Activated T-cell treated with anti-CD3 and anti-CD28 coated beads, Interleukin-2, amount 50 U/mL, for 72 hours (primary cell): Measurements from ENCODE around the gene ARSI. TPM values are rescaled to one million over a fixed set of nuclear protein-coding genes. Genes with fewer than 3 reads are reported as not detected.

Source experiments
- ATAC-seq, 2 donors: fragments of 150-1000 bp; cut with Tn5 transposase; replicated peaks in 1 of 2; 2 replicates each; pipeline ENCODE4 v1.10.0; 2021; ENCODE audit warnings: moderate library complexity in 2 of 2, mild to moderate bottlenecking in 1 of 2
- DNase-seq, 2 donors: peaks; one replicate each; pipeline ENCODE4 v3.0.0; 2021 to 2022; ENCODE audit warnings: mixed read lengths in 1 of 2
- H3K27ac Mint-ChIP-seq: one replicate; pipeline ENCODE4 v1.8.0; 2022; ENCODE audit warnings: mild to moderate bottlenecking, moderate library complexity, mixed read lengths
- H3K27me3 Mint-ChIP-seq: one replicate; pipeline ENCODE4 v1.8.0; 2022; ENCODE audit warnings: low read depth, mixed read lengths
- H3K36me3 Mint-ChIP-seq, 2 donors: one replicate each; pipeline ENCODE4 v1.8.0; 2022; ENCODE audit warnings: mixed read lengths in 2 of 2, mild to moderate bottlenecking in 1 of 2; ENCODE audit not compliant: insufficient read depth in 2 of 2
- H3K4me1 Mint-ChIP-seq: one replicate; pipeline ENCODE4 v1.8.0; 2022; ENCODE audit warnings: low read depth, mixed read lengths
- H3K4me3 Mint-ChIP-seq, 2 donors: one replicate each; pipeline ENCODE4 v1.8.0; 2022; ENCODE audit warnings: mild to moderate bottlenecking in 2 of 2, mixed read lengths in 2 of 2, moderate library complexity in 2 of 2
- H3K9me3 Mint-ChIP-seq, 2 donors: one replicate each; pipeline ENCODE4 v1.8.0; 2022; ENCODE audit warnings: mixed read lengths in 2 of 2
- total RNA-seq, 2 donors: library from RNA; stranded (reverse); gene quantifications; one replicate each; pipeline ENCODE4 v1.2.3, GENCODE V29; 2022

ARSI gene
- total RNA-seq, 2 donors from 2014 or later: not detected

- H3K4me3 Mint-ChIP-seq: no peak overlapping the region
- H3K27ac Mint-ChIP-seq: no peak overlapping the region
- DNase-seq (no peak), ATAC-seq (no peak)
- no peaks in the 10 kb centered on the region for H3K4me1 Mint-ChIP-seq
- no peaks in the 10 kb centered on the region for H3K9me3 Mint-ChIP-seq
- H3K27me3 Mint-ChIP-seq: no peaks in the 10 kb centered on the region
- no peaks in the 10 kb centered on the region for H3K36me3 Mint-ChIP-seq
These were observed 7.5 kb upstream of the ARSI start for GRCh38 chr5:150310246-150310645.

DNA sequence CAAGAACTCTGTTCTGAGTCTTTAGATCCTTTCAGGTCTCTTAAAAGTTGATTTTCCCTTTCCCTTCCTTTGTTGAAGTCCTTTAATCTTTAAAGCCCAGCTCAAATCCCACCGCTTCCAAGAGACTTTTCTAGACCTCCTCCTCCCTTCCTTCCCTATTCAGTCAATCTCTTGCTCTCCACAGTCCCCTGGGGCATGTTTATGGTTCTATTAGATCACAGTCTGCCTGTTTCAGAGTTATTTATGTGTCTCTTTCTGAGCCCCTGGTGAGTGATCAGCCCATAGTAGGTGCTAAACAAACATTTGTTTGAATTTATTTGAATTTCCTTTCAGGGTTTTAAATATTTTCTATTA, 7.2 kb upstream of the ARSI start:
- DNase-seq: no peak
- no peaks in the 10 kb centered on the region for H3K4me1 Mint-ChIP-seq
- H3K27ac Mint-ChIP-seq: no peak overlapping the region
- H3K27me3 Mint-ChIP-seq: no peaks in the 10 kb centered on the region
- H3K36me3 Mint-ChIP-seq: no peaks in the 10 kb centered on the region
- H3K4me3 Mint-ChIP-seq: no peak overlapping the region
- H3K9me3 Mint-ChIP-seq: no peaks in the 10 kb centered on the region
- ATAC-seq: no peak

DNA sequence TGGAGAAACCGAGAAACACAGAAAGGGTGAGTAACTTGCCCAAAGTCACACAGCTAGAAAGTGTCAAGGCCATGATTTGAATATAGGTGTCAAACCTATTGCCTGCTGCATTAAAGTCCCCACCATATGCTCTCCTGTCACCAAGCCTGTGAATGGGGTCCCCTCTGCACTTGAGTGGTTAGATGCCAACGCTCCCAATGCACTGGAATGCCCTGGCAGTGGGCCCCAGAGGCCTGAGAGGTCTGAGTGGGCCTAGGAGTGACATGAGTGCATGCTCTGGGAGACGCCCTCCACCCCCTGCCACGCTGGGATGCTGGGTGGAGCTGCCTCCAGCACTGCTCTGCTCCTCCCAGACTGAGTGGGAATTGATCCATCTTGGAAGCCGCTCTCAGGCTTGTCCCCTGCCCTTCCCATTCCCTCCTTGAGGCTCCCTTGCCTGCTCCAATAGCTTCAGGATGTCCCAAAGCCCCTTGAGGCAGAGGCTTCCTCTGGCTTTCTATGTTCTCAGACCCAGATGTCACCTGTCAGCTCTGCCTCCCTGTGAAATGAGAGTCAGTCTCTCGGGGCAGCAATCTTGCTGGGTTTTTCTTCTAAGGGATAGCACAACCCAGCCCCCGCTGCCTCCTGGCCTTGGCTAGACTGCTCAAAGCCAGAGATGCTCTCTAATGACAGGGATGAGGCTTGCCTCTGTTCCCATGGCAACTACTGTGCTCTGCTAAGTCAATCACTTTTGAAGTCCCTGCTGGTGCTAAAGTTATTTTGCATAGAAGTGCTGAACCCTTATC, 6.6 kb upstream of the ARSI start:
- Mint-ChIP-seq H3K36me3 (no peaks in the 10 kb centered on the region), H3K4me3 (no peak overlapping the region), H3K27ac (no peak overlapping the region), H3K9me3 (no peaks in the 10 kb centered on the region), H3K27me3 (peaks cover 1% of the 10 kb centered on the region), H3K4me1 (no peaks in the 10 kb centered on the region)
- DNase-seq (no peak), ATAC-seq (no peak)

DNA sequence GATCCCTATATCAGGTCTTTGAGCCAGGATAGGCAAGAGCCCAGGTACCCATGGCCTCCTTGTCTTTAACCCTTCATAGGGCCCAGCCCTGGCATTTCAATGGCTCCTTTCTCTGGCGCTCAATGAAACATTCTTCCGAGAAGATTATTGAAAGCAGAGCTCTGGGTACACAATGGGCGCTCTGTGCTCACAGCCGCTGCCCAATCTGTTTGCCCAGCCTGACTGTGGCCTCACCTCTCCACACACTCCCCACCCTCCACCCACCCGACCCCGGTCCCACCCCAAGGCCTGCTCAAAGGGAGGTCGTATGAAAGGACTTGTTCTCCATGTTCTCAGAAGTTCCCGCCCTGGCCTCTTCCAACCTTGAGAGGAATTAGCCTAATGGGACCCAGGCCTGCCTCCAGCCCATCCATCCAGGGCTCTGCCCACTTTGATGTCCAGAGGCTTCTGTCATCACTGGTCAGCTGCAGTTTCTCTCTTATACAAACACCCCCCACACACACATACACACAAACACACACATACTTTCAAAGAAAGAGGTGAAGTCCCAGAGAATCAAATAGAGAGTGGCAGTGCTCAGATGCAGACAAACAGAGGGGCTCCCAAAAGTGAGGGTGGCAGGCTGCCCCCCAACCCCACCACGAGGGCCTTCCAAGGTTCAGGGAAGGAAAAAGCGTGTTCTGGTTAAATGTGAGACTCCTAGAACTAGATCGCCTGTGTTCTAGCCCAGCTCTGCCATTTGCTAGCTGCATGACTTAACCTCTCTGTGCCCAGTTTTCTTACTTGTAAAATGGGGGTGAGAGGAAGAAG, 5.1 kb upstream of the ARSI start:
- H3K27me3 Mint-ChIP-seq: peaks cover 12% of the 10 kb centered on the region

DNA sequence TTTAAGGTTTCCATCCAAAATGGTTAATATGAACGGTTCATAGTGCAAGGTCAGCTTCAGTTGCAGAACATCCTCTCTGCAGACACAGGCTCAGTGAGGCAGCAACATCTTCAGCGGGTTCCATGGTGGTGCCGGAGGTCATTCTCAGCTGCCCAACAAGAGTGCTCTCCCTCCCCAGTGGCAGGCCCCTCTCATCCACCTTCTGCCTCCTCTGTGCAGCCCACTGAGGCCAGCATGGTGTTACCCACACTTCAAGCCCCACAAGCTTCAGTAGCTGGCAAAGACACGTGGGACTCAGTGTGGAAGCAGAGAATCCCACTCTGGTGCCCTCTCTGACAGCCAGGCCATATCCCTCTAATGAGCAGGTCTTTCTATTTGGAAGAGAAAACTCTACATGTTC, 4.1 kb upstream of the ARSI start:
- ATAC-seq (no peak), DNase-seq (no peak)
- H3K27ac Mint-ChIP-seq: no peak overlapping the region
- no peak overlapping the region for H3K4me3 Mint-ChIP-seq
- peaks cover 15% of the 10 kb centered on the region for H3K27me3 Mint-ChIP-seq
- H3K9me3 Mint-ChIP-seq: no peaks in the 10 kb centered on the region
- H3K36me3 Mint-ChIP-seq: no peaks in the 10 kb centered on the region
- no peaks in the 10 kb centered on the region for H3K4me1 Mint-ChIP-seq

More for the DNA sequence above, 5.1 kb upstream of the ARSI start:
- ATAC-seq: no peak
- Mint-ChIP-seq H3K27ac (no peak overlapping the region), H3K4me3 (no peak overlapping the region), H3K4me1 (no peaks in the 10 kb centered on the region), H3K36me3 (no peaks in the 10 kb centered on the region), H3K9me3 (no peaks in the 10 kb centered on the region)
- DNase-seq: no peak

- peaks cover 27% of the 10 kb centered on the region for H3K27me3 Mint-ChIP-seq
- ATAC-seq: no peak
- H3K9me3 Mint-ChIP-seq: no peaks in the 10 kb centered on the region
- no peak for DNase-seq
- H3K4me3 Mint-ChIP-seq: no peak overlapping the region
- no peaks in the 10 kb centered on the region for H3K36me3 Mint-ChIP-seq
- no peak overlapping the region for H3K27ac Mint-ChIP-seq
- H3K4me1 Mint-ChIP-seq: no peaks in the 10 kb centered on the region
These were observed 2.9 kb upstream of the ARSI start for GRCh38 chr5:150305557-150305956.

- Mint-ChIP-seq H3K36me3 (no peaks in the 10 kb centered on the region), H3K27ac (no peak overlapping the region), H3K9me3 (no peaks in the 10 kb centered on the region), H3K4me3 (no peak overlapping the region), H3K4me1 (no peaks in the 10 kb centered on the region), H3K27me3 (peaks cover 30% of the 10 kb centered on the region)
- ATAC-seq (no peak), DNase-seq (no peak)
These were observed 2.4 kb upstream of the ARSI start for GRCh38 chr5:150305095-150305494.

- DNase-seq (no peak), ATAC-seq (no peak)
- H3K4me1 Mint-ChIP-seq: no peaks in the 10 kb centered on the region
- no peaks in the 10 kb centered on the region for H3K36me3 Mint-ChIP-seq
- no peaks in the 10 kb centered on the region for H3K9me3 Mint-ChIP-seq
- peaks cover 35% of the 10 kb centered on the region for H3K27me3 Mint-ChIP-seq
- H3K4me3 Mint-ChIP-seq: no peak overlapping the region
- H3K27ac Mint-ChIP-seq: no peak overlapping the region
These were observed 1.9 kb upstream of the ARSI start for GRCh38 chr5:150304481-150305081.

DNA sequence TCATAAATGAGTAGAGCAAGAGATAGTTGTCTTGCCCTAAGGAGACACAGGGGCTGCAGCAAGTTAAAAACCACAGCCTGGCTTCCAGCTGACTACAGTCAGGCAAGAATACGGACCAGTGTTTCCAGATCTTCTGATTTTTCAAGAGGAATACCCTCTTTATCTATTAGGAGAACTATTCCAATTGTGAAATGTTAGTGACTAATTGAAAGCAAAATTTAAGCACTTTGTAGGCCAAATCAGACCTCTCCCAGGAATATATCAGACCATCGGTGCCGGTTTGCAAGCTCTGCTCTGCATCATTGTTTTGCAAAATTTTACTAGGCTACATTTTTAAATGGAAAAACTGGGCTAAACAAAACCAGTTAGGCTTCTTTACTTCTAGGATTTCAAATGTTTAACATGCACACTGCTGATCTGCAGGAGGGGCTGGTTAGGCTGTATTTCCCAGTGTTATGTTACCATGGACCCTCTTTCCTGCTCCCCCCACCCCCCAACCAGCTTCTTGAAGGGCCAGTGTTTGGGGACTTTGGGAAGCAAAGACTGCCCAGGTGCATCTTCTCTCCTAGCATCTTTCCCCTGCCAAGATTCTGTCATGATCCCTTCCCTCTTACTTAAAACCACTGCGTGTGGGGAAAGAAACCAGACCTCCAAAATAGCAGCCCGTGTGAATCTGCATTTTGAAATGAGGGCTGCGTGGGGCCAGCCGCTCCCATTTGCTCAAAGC, 1.1 kb upstream of the ARSI start:
- H3K4me3 Mint-ChIP-seq: no peak overlapping the region
- H3K27ac Mint-ChIP-seq: no peak overlapping the region
- H3K9me3 Mint-ChIP-seq: no peaks in the 10 kb centered on the region
- H3K27me3 Mint-ChIP-seq: peaks cover 36% of the 10 kb centered on the region
- ATAC-seq (no peak), DNase-seq (no peak)
- no peaks in the 10 kb centered on the region for H3K36me3 Mint-ChIP-seq
- H3K4me1 Mint-ChIP-seq: no peaks in the 10 kb centered on the region

DNA sequence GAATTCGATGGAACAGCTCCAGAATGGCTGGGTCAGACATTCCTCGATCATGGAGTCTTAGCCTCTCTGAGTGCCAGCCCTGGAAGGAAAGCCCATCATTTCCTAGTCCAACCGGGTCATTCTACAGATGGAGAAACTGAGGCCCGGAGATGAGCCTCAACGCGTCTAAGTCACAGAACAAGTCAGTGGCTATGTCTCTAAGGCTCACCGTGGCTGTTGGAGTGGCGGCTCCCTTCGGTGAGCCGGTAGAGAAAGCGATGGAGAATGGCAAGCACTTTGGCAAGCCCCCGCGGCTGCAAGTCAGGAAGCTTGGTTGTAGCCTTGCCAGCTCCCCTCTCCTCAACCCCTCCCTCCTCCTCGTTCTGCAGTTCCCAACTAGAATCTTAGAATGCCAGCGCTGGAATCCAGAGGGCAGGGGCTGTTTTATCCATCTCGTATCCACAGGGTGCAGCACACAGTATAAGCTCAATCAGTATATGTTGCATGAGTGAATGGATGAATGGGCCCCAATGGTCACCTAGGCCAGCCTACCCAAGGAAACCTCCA, 438 bp upstream of the ARSI start:
- Mint-ChIP-seq H3K27ac (no peak overlapping the region), H3K4me1 (no peaks in the 10 kb centered on the region)

DNA sequence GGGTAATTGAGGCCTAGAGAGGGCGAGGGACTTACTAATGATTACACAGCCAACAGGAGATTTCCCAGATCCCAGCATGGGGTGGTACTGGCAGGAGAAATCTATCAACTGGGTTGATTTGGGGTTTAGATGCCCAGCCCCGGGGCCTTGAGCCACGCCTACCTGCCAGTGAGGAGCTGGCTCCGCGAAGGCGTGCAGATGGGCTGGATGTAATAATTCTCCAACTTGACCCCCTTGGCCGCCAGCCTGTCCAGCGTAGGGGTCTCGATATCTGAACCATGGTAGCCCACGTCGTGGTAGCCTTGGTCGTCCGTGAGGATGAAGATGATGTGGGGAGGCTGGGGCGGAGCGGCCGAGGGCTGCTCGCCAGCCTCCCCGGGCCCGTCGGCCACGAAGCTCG, 804 bp downstream of the ARSI start:
- H3K4me3 Mint-ChIP-seq: no peak overlapping the region
- H3K4me1 Mint-ChIP-seq: no peaks in the 10 kb centered on the region
- H3K27ac Mint-ChIP-seq: no peak overlapping the region
- no peak for DNase-seq
- H3K36me3 Mint-ChIP-seq: no peaks in the 10 kb centered on the region
- no peak for ATAC-seq
- peaks cover 36% of the 10 kb centered on the region for H3K27me3 Mint-ChIP-seq
- no peaks in the 10 kb centered on the region for H3K9me3 Mint-ChIP-seq

More for the DNA sequence above, 438 bp upstream of the ARSI start:
- DNase-seq: no peak
- Mint-ChIP-seq H3K4me3 (no peak overlapping the region), H3K36me3 (no peaks in the 10 kb centered on the region), H3K27me3 (peaks cover 36% of the 10 kb centered on the region), H3K9me3 (no peaks in the 10 kb centered on the region)
- ATAC-seq: no peak

DNA sequence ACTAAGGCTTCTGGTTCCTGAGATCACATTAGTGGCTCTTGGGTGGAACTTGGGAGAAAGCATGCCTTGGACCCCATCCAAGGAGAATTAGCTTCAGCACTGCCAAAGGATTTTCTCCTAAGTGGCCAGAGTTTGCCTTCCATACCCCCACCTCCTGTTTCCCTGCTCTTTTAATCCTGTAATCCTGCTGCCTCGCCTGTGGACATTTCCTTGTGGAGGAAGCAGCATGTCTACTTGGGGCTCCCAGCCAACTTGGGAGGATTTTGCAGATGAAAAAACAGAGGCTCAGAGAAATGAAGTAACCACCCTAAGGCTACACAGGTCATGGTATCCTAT, 1.6 kb downstream of the ARSI start:
- no peaks in the 10 kb centered on the region for H3K36me3 Mint-ChIP-seq
- H3K27ac Mint-ChIP-seq: no peak overlapping the region
- H3K9me3 Mint-ChIP-seq: no peaks in the 10 kb centered on the region
- DNase-seq: no peak
- no peaks in the 10 kb centered on the region for H3K4me1 Mint-ChIP-seq
- no peak for ATAC-seq
- H3K27me3 Mint-ChIP-seq: peaks cover 36% of the 10 kb centered on the region
- H3K4me3 Mint-ChIP-seq: no peak overlapping the region
